Measurements from ENCODE around the gene SLC10A7. TPM values are rescaled to one million over a fixed set of nuclear protein-coding genes. Genes with fewer than 3 reads are reported as not detected.

The SLC10A7 gene
- total RNA-seq, 1 experiment from 2014 or later: 3.9 TPM

GRCh38 chr4:146273204-146273901, 248.4 kb downstream of the SLC10A7 start:
- no peaks in the 10 kb centered on the region for H3K27me3 ChIP-seq (ENCODE audit: insufficient read depth, low read length)
- Mint-ChIP-seq H3K4me1 (no peaks in the 10 kb centered on the region), H3K27me3 (ENCODE audit: low read depth) (no peaks in the 10 kb centered on the region), H3K36me3 (ENCODE audit: insufficient read depth in 1 of 3, low read depth in 3 of 3) (no peaks in the 10 kb centered on the region), H3K9me3 (no peaks in the 10 kb centered on the region), H3K27ac (no peak overlapping the region), H3K4me3 (no peak overlapping the region)
- no peak overlapping the region for H3K4ac ChIP-seq (ENCODE audit: low read depth, low read length)
- H4K91ac ChIP-seq (ENCODE audit: insufficient read length, low read depth, low read length): no peak overlapping the region
- no peak overlapping the region for H3K23ac ChIP-seq (ENCODE audit: insufficient read length, low read depth, low read length)
- no peak overlapping the region for H3K27ac ChIP-seq (ENCODE audit: insufficient read length, low read depth, low read length)
- H3K4me2 ChIP-seq (ENCODE audit: insufficient read depth, insufficient read length, low read length): no peak overlapping the region
- no peak overlapping the region for H4K5ac ChIP-seq (ENCODE audit: insufficient read length, low read depth, low read length)
- H3K9ac ChIP-seq (ENCODE audit: extremely low read depth, insufficient read length, low read length): no peak overlapping the region
- H3K9me3 ChIP-seq (ENCODE audit: control insufficient read depth, low read depth, low read length): no peaks in the 10 kb centered on the region
- no peak overlapping the region for H3K14ac ChIP-seq (ENCODE audit: insufficient read depth, low read length)
- H4K8ac ChIP-seq (replicated peaks; ENCODE audit: insufficient read length, low read depth, low read length): no peak overlapping the region
- no peak overlapping the region for H2BK5ac ChIP-seq (ENCODE audit: insufficient read length, low read length)
- no peak overlapping the region for H3T11ph ChIP-seq (ENCODE audit: low read length)
- H3K79me1 ChIP-seq (ENCODE audit: insufficient read depth, low read depth, low read length, poor library complexity, severe bottlenecking): no peaks in the 10 kb centered on the region
- no peaks in the 10 kb centered on the region for H3K23me2 ChIP-seq (ENCODE audit: insufficient read length, low read depth, low read length, poor library complexity, severe bottlenecking)
- H3K18ac ChIP-seq (ENCODE audit: insufficient read length, low read depth, low read length): no peak overlapping the region
- H2BK15ac ChIP-seq (ENCODE audit: low read depth, low read length): no peak overlapping the region
- no peak overlapping the region for H2BK20ac ChIP-seq (ENCODE audit: low read depth, low read length, poor library complexity, severe bottlenecking)
- H2AK5ac ChIP-seq (ENCODE audit: insufficient read length, low read length): no peak overlapping the region
- no peak overlapping the region for H3K56ac ChIP-seq (ENCODE audit: insufficient read length, low read depth, low read length)
- H4K20me1 ChIP-seq (ENCODE audit: control insufficient read depth, insufficient read depth, insufficient read length): no peaks in the 10 kb centered on the region
- no peaks in the 10 kb centered on the region for H3K79me2 ChIP-seq (ENCODE audit: insufficient read depth, low read length)
- TF ChIP-seq, protein P1, sequence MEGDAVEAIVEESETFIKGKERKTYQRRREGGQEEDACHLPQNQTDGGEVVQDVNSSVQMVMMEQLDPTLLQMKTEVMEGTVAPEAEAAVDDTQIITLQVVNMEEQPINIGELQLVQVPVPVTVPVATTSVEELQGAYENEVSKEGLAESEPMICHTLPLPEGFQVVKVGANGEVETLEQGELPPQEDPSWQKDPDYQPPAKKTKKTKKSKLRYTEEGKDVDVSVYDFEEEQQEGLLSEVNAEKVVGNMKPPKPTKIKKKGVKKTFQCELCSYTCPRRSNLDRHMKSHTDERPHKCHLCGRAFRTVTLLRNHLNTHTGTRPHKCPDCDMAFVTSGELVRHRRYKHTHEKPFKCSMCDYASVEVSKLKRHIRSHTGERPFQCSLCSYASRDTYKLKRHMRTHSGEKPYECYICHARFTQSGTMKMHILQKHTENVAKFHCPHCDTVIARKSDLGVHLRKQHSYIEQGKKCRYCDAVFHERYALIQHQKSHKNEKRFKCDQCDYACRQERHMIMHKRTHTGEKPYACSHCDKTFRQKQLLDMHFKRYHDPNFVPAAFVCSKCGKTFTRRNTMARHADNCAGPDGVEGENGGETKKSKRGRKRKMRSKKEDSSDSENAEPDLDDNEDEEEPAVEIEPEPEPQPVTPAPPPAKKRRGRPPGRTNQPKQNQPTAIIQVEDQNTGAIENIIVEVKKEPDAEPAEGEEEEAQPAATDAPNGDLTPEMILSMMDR (conservative IDR thresholded peaks at IDR 0.05): no peak
- DNase-seq: no peak
- no peaks in the 10 kb centered on the region for H3K4me1 ChIP-seq (ENCODE audit: insufficient read depth, low read length)
- no peak overlapping the region for H2AFZ ChIP-seq (ENCODE audit: low read length)
- no CpG with 5 or more reads among the region's 5 CpGs for WGBS (ENCODE audit: extremely low coverage, insufficient read length, low lambda C conversion rate)
- no peak overlapping the region for H2BK12ac ChIP-seq (ENCODE audit: insufficient read length, low read depth, low read length)
- no peak overlapping the region for H2BK120ac ChIP-seq (ENCODE audit: low read depth, low read length, poor library complexity, severe bottlenecking)
